NK-92 (cell line): Measurements from ENCODE around the gene C1D.
"Not testable (repeated sequence)": the region's sequence is repeated elsewhere in the genome, so short reads cannot be mapped to it uniquely, and the experiment has no call there.

ENCODE experiments used
- DNase-seq: peaks from one replicate; lab custom pipeline; 2025; ENCODE audit not compliant: unreplicated experiment; lab: John Stamatoyannopoulos, UW

C1D gene, protein sequence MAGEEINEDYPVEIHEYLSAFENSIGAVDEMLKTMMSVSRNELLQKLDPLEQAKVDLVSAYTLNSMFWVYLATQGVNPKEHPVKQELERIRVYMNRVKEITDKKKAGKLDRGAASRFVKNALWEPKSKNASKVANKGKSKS

DNA sequence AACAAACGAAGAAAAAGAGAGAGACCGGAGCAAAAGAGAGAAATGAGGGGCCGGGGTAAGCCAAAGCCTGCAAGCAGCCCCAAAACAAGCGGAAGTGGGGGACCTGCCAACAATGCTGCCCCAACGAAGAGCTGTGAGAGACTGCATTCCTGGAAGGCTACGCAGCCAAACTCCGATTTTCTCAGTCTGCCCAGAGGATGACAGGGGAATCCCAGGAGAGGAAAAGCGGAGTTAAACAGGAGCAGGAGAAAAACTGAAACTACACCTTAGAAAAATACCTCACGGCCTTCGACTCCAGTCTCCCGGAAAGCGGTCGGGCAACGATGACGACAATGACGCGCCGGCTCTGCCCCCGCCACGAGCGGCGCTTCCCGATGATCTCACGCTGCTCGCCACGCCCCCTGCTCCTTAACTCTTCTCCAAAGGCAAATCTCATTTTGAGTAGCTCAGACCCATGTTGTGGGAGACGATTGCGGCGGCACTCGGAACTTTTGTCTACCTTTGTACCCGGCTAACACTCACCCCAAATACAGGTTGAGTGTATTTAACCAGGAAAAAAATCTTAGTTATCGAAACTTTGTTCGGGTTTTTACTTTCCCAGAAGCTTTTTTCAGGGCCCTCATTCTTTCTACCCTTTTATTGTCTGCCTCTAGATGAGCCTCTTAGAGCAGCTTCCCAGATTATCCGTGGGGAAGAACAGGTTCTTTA, at the start of gene C1D:
C1D (minus strand) TSS at position 325 of the 708 bp plus-strand sequence. CDS start 15,694 bp downstream, outside the sequence.
- peak; percentile 20 for DNase-seq

DNA sequence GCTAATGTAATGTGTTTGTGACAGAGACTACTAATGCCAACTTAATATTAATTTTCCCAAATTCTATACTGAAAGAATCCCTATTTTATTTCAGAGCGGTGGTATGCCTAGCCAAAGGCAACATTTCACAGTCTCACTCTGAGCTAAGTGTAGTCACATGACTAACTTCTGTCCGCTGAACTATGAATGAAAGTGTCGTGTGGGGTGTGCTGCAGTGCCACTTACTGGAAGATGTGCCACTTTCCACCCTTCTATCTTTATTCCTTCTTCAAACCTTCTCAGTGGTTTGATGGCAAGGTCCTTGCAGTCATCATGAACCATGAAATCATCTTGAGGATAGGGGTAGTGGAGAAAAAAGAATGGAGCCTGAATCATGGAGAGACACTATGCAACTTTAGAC, 47.3 kb upstream of the C1D start:
- no peak for DNase-seq

DNA sequence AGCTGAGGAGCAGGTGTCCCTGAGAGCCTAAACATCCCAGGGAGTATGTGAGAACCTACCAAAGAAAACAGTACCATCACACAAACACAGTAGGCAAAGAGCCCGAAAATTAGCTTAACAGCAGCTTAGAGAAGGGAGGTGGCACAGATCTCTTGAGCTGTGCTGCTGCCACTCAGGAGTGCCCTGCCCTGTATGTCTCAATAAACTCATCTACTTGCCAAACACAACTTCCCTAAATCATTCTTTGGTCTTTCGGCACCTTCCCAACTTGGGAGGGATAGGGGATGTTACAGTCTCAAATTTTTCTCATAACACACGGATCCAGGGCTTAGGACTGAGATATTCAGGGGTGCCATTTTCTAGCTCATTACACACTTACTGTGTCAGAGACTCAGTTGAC, 45.3 kb upstream of the C1D start:
- no peak for DNase-seq

DNA sequence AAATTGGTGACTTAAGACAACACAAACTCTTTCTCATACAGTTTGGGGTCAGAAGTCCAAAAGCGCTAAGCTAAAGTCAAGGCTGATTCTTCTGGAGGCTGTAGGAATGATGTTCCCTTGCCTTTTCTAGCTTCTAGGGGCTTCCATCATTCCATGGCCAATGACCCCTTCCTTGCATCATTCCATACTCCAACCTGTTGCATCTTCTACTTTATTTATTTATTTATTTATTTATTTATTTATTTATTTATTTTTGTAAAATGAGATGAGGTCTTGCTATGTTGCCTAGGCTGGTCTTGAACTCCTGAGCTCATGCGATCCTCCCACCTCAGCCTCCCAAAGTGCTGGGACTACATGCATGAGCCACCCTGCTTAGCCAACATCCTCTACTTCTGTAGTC, 44.7 kb upstream of the C1D start:
- DNase-seq: no peak

DNA sequence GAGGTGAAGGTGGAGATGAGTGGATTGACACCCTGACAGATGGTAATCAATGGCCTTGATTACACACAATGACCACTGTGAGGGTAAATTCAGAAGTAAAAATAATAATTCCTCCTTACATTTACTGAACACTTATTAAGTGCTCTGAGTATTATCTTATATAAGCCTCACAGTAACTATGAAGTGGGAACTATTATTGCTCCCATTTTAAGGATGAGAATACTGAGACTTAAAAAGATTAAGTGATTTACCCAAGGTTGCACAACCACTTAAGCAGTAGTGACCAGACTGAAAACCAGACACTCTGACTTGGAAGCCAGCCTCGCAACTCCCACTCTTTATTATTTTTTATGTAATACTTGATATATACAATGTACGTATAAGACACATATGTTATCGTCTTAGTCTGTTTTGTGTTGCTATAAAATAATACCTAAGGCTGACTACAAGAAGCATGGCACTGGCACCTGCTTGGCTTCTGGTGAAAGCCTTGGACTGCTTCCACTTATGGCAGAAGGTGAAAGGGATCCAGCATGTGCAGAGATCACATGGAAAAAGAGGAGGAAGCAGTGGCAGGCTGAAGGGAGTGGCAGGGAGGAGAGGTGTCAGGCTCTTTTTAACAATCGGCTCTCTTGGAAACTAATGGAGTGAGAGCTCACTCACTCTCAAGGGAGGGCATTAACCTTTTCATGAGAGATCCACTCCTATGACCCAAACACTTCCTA, 41.5 kb upstream of the C1D start:
- no peak for DNase-seq

DNA sequence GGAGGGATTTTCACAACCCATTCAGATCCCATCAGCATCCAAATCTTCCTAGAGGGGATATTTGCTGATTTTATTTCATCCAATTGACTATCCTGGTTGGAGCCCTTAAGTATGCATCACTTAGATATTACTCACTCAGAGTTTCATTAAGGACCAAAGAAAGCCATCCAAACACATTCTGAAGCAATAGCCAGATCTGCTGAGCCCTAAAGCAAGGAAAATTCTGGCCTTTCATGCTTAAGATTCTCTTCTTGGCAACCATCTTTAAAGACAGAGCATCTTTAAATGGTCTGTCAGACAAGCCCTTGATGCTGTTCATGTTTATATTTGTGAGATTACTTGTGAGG, 40.9 kb upstream of the C1D start:
- DNase-seq: no peak

DNA sequence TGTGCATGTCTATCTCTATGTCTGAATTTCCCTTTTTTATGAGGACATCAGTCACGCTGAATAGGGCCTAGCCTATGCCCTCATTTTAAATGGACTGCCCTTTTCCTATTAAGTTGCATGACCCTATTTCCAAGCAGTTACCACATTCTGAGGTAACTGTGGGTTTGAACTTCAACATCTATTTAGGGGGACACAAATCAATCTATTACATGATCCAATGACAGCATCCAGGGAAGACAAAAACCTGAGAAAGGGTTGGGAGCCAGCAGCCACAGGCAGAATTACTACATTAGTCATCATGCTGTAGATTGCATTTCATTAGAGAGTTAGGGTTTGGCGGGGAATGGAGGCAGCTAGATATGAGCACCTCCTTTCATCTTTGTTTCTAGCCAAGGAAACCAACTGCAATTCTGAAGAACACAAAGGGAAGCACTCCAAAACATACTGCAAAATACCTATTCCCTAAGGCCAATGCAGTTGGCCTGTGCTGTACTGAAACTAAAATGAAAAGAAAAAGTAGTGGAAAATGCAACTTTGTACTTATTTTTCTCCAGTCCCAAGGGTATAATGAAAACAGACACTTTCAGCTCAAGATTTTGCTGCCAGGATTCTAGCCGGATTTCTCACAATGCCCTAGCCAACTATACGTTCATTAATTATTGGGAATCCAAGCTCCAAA, 40.4 kb upstream of the C1D start:
- no peak for DNase-seq

DNA sequence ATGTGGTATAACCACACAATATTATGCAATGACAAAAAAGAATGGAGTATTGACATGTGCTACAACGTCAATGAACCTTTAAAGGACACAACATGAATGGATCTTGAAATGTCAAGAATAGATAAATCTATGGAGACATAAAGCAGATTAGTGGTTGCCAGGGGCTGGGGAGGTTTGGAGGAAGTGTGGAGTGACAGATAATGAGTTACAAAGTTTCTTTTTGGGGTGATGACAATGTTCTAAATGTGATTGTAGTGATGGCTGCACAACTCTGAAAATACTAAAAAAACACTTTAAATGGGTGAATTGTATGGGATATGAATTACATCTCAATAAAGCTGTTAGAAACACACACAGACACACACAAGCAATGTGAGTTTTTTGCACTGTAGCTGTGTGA, 37.4 kb upstream of the C1D start:
- no peak for DNase-seq

DNA sequence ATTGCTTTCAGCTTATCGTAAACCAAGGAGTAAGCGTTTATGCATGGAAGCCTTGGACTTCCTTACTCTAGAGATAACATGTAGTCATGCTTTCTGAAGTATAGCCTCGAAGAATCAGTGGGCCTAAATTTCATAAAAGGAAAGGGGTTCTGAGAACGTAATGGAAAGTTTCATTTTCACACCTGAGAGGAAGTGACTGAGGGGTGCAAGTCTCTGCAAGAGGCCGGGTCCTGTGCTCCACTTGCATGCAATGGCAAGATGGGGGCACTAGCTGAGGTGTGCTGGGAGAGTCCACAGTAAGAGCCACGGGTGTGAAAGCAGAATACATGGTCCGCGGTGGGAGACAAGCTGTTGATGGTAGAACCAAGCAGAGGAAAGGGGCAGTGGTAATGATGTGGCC, 36.5 kb upstream of the C1D start:
- DNase-seq: no peak

DNA sequence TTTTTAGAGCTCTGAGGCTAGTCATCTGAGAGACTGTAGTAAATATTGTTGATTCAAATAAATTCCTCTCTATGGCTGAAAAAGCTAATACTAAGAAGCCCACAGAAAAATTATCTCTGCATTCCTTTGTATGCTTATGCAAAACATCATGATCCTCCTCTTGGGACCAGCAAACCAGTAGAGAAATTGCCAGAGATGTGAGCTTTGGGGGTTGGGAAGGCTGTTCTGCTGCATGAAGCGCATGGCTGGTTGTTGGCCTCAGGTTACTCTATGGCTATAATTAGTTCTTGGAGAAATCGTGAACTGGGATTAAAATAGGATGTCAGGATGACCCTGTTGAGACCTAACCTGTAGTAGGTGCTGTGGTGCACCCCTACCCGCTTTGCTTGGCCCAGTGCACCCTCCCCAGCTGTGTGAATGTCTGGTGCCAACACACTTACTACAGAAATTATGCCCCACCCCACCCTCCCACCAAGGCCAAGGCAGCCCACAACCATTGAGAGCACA, 35.5 kb upstream of the C1D start:
- no peak for DNase-seq

DNA sequence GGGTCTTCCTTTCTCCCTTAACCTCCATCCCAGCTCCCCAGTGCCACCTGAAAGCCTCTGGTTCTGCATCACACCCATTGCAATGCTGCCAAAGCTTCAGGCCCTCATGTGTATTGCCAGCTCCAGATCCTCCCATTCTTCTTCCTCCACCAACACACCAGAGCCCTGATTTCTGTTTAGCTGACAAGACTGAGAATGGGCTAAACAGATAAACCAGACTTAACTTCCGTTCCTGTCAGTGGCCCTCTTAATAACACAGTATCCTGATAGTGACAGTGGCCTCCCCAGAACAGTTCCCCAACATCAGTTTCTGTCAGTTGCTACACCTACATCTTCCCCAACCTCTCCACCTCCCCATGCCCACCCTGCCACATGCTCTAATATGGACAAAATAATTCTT, 31.3 kb upstream of the C1D start:
- DNase-seq: no peak

DNA sequence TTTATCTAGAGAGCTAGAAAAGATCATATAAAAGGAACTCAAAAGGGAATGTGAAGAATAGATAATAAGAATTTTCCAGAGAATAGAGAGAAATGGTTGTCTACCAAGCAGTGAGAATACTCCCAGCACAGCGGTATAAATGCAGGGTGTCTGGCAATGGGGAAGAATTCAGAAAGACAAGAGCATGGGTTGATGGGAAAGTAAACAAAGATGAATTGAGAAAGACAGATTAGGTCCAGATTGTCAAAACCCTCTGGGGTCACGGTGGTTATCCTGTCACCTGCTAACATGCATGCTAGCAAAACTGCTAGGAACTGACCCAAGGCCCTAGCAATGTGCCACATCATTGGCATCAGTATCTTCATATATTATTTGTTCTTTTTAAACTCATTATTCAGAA, 30.8 kb upstream of the C1D start:
- no peak for DNase-seq

DNA sequence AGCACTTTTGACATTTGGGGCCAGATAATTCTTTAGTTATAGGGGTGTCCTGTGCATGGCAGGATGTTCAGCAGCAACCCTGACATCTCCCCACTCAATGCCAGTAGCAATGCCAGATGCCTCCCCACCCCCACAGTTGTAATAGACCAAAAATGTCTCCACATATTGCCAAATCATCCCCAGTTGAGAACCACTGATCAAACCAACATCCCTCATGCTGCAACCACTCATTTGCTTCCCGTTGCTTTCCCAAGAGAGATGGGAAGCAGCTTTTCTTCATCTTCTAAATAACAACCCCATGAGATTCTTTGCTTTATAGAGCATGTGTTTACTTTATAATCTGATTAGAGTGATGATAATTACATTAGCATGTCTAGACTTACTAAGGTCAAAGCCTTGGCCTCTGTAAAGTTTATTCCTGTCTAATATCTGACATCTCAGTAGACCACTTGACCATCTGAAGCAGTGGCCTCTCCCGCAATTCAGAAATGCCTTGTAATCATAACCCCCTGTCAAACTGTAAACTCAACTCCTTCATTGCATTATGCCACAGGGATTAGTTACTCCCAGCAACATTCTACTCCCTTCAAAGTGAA, 28.7 kb upstream of the C1D start:
- no peak for DNase-seq

DNA sequence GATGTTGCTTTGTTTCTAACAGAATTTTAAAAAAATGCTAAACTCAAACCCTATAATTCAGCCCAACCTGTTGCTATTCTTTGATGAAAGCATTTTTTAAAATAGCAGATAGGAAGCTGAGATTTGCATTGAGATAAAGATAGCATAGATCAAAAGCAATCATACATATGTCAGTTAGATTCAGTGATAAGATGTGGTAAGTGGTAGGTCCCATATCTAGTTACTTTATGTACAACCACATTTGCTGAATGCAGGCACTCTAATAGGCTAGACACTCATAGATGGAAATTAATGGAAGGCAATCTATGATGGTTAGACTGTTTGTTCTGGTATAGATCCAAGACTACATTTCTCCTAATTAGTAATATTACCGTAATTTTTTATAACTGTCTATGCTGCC, 27.2 kb upstream of the C1D start:
- no peak for DNase-seq

DNA sequence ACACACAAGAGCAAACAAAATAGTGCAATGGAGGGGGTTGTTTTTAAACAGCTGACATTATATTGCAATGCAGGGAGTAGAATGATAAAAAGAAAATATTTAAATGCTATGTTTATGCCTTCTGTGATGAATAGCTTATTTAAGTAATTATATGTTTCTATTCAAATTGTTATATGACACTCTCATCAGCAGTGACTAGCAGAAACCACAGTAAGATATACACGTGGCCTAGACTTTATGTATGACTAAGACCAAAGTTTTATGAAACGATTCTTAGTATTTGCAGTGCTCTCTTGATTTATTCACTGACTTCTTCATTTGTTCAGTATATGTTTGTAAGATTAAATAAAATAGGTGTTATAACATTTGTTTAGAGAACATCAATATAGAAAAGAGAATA, 26.1 kb upstream of the C1D start:
- DNase-seq: no peak

DNA sequence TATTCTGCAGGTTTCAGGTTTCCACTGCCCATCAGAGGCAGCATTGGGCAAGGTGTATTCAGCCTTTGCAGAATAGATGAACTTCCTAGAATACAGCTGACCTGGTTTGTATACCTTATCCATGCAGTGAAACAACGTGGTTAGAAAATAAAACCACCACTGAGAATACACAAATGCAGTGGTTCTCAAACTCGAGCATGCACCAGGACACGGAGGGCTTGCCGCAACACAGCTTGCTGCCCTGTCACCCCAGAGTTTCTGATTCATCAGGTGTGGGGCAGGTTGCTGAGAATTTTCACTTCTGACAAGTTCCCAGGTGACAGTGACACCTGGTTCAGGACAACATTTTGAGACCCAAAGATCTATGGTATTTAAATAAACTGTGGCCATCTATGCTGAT, 23.4 kb upstream of the C1D start:
- DNase-seq: no peak

DNA sequence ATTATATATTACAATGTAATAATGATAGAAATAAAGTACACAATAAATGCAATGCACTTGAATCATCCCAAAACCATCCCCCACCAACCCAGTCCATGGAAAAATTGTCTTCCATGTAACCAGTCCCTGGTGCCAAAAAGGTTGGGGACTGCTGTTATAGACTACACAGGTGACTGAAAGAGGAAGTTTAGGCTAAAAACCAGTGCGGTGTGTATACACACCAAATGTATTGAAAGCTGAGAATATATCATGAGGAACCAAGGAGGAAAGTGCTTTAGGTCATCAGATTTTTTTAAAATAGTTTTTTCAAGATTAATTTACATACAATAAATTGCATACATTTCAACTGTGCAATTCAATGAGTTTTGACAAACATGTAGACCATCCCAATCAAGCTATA, 20.5 kb upstream of the C1D start:
- no peak for DNase-seq

DNA sequence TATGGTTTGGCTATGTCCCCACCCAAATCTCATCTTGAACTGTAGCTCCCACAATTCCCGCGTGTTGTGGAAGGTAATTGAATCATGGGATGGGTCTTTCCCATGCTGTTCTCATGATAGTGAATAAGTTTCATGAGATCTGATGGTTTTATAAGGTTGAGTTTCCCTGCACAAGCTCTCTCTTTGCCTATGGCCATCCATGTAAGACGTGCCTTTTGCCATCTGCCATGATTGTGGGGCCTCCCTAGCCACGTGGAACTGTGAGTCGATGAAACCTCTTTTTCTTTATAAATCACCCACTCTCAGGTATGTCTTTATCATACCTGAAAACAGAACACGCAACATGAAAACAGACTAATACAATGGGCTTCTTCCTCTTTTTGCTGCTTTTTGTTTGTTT, 11.2 kb upstream of the C1D start:
- DNase-seq: no peak

DNA sequence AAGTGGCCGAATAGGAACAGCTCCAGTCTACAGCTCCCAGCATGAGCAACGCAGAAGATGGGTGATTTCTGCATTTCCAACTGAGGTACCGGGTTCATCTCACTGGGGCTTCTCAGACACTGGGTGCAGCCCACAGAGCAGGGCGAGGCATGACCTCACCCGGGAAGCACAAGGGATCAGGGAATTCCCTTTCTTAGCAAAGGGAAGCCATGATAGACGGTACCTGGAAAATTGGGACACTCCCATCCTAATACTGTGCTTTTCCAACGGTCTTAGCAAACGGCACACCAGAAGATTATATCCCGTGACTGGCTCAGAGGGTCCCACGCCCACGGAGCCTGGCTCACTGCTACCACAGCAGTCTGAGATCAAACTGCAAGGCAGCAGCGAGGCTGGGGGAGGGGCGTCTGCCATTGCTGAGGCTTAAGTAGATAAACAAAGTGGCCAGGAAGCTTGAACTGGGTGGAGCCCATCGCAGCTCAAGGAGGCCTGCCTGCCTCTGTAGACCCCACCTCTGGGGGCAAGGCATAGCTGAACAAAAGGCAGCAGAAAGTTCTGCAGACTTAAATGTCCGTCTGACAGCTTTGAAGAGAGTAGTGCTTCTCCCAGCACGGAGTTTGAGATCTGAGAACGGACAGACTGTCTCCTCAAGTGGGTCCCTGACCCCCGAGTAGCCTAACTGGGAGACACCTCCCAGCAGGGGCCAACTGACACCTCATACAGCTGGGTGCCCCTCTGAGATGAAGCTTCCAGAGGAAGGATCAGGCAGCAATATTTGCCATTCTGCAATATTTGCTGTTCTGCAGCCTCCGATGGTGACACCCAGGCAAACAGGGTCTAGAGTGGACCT, 1.2 kb upstream of the C1D start:
- DNase-seq: not testable (repeated sequence)

DNA sequence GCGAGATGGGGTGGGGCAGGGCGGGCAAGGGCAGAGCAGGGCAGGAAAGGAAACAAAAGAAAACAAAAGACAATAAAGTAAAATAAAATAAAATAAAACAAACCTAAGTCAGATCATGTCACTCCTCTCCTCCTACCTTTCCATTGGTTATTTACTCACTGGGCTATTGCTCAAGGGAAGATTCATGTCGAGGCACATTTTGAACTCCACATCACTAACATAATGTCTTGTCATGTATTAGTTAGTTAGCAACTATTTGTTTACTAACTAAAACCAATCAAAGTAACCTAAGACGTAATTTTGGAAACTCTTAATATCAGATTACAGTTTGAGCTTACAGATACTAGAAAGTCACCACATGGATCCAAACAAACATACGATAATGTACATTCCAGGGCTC, 2.2 kb downstream of the C1D start:
- DNase-seq: no peak
